Neural progenitor cell (in vitro differentiated cells): ENCODE measurements around the gene RGS7. TPM values are rescaled to one million over a fixed set of nuclear protein-coding genes. Genes with fewer than 3 reads are reported as not detected.

Experiments used
- DNase-seq: peaks from one replicate; pipeline ENCODE4 v3.0.0-alpha.2; 2016; ENCODE audit warnings: low spot score
- H2AFZ ChIP-seq: fragments of 200-600 bp; sonication (generic); replicated peaks from 2 replicates; pipeline ENCODE4 v1.6.1; 2016; ENCODE audit warnings: antibody characterized with exemption
- H3F3A ChIP-seq: fragments of 200-600 bp; sonication (generic); 2 replicates; pipeline ENCODE4 v1.6.1; 2016; ENCODE audit warnings: antibody characterized with exemption, low read depth
- H3K27ac ChIP-seq: fragments of 200-600 bp; sonication (generic); 2 replicates; pipeline ENCODE4 v1.5.1; 2016; ENCODE audit warnings: mild to moderate bottlenecking
- H3K27me3 ChIP-seq: fragments of 200-600 bp; sonication (generic); 2 replicates; pipeline ENCODE4 v1.6.1; 2016; ENCODE audit warnings: mild to moderate bottlenecking, moderate library complexity
- H3K36me3 ChIP-seq: fragments of 200-600 bp; sonication (generic); 2 replicates; pipeline ENCODE4 v1.5.1; 2016
- H3K4me1 ChIP-seq: fragments of 200-600 bp; sonication (generic); 2 replicates; pipeline ENCODE4 v1.6.1; 2016; ENCODE audit warnings: mixed run types
- H3K4me2 ChIP-seq: fragments of 200-600 bp; sonication (generic); 2 replicates; pipeline ENCODE4 v1.6.1; 2016
- H3K4me3 ChIP-seq: fragments of 200-600 bp; sonication (generic); 2 replicates; pipeline ENCODE4 v1.5.1; 2016
- H3K79me2 ChIP-seq: fragments of 200-600 bp; sonication (generic); 2 replicates; pipeline ENCODE4 v1.6.1; 2016; ENCODE audit warnings: low read depth
- H3K9ac ChIP-seq: fragments of 200-600 bp; sonication (generic); 2 replicates; pipeline ENCODE4 v1.6.1; 2016
- H3K9me3 ChIP-seq: fragments of 200-600 bp; sonication (generic); 2 replicates; pipeline ENCODE4 v1.5.1; 2016; ENCODE audit warnings: low read depth
- H4K20me1 ChIP-seq: fragments of 200-600 bp; sonication (generic); 2 replicates; pipeline ENCODE4 v1.6.1; 2016; ENCODE audit warnings: low read depth
- H3K27ac Mint-ChIP-seq: 3 replicates; pipeline ENCODE4 v1.8.0; 2021; ENCODE audit warnings: mixed read lengths
- H3K27me3 Mint-ChIP-seq: 2 replicates; pipeline ENCODE4 v1.8.0; 2022; ENCODE audit warnings: low read depth, mild to moderate bottlenecking, inconsistent platforms, moderate library complexity, mixed read lengths; ENCODE audit not compliant: insufficient read depth
- H3K36me3 Mint-ChIP-seq: 3 replicates; pipeline ENCODE4 v1.8.0; 2021; ENCODE audit warnings: mixed read lengths
- H3K4me1 Mint-ChIP-seq: 3 replicates; pipeline ENCODE4 v1.8.0; 2021; ENCODE audit warnings: mixed read lengths
- H3K4me3 Mint-ChIP-seq: 3 replicates; pipeline ENCODE4 v1.8.0; 2021; ENCODE audit warnings: mild to moderate bottlenecking, moderate library complexity, mixed read lengths
- H3K9me3 Mint-ChIP-seq: 3 replicates; pipeline ENCODE4 v1.8.0; 2020; ENCODE audit warnings: mixed read lengths
- CTCF ChIP-seq: fragments of 200-600 bp; sonication (generic); IDR thresholded peaks from 2 replicates; pipeline ENCODE4 v1.5.1; 2017; ENCODE audit warnings: antibody characterized with exemption, mild to moderate bottlenecking
- EZH2 ChIP-seq: fragments of 200-600 bp; sonication (generic); IDR thresholded peaks from 2 replicates; pipeline ENCODE4 v1.6.1; 2017; ENCODE audit warnings: antibody characterized with exemption, mild to moderate bottlenecking, moderate library complexity
- EZH2phosphoT487 ChIP-seq: fragments of 200-600 bp; sonication (generic); IDR thresholded peaks from 2 replicates; pipeline ENCODE4 v1.6.1; 2017; ENCODE audit warnings: antibody characterized with exemption
- total RNA-seq: library from RNA; depleted of rRNA; stranded (reverse); fragments of >200 nt; gene quantifications from 2 replicates; pipeline ENCODE4 v1.2.3, GENCODE V29; 2015; ENCODE audit warnings: low replicate concordance

The RGS7 gene
- total RNA-seq, 1 donor from 2014 or later, result not detected

DNA sequence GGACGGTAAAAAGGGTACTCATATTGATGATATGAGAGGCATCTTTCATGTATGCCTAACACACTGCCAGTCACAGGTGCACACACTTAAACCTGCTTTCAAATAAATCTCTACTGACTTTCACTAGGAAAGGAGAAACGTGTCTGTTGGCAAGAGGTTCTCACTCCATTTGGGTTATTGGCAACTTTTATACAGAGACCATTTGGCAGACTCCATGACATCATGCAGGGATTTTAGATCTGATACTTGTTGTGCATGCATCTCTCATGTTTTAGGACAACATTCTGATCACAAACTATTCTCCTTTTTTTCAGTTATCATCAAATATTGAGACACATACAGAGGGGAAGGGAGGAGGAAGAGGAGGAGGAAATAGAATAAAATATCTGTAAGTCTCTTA, 31.5 kb downstream of the RGS7 start:
- Histone ChIP-seq H4K20me1 (peaks cover 14% of the 10 kb centered on the region), H3K9me3 (no peaks in the 10 kb centered on the region), H3K4me2 (no peak overlapping the region), H2AFZ (no peak overlapping the region), H3K79me2 (no peaks in the 10 kb centered on the region), H3K27ac (no peak overlapping the region), H3F3A (no peaks in the 10 kb centered on the region), H3K36me3 (no peaks in the 10 kb centered on the region), H3K9ac (no peak overlapping the region), H3K27me3 (no peaks in the 10 kb centered on the region), H3K4me3 (no peak overlapping the region), H3K4me1 (no peaks in the 10 kb centered on the region)
- Mint-ChIP-seq H3K4me3 (no peak overlapping the region), H3K36me3 (no peaks in the 10 kb centered on the region), H3K27ac (no peak overlapping the region), H3K27me3 (no peaks in the 10 kb centered on the region), H3K4me1 (no peaks in the 10 kb centered on the region), H3K9me3 (no peaks in the 10 kb centered on the region)
- no peak for DNase-seq
- no peak for TF ChIP-seq EZH2
- TF ChIP-seq CTCF, result no peak
- no peak for TF ChIP-seq EZH2phosphoT487

GRCh38 chr1:241323514-241324195, 33.4 kb downstream of the RGS7 start:
- H3K79me2 ChIP-seq, result no peaks in the 10 kb centered on the region
- TF ChIP-seq EZH2phosphoT487 (no peak), CTCF (no peak), EZH2 (no peak)

DNA sequence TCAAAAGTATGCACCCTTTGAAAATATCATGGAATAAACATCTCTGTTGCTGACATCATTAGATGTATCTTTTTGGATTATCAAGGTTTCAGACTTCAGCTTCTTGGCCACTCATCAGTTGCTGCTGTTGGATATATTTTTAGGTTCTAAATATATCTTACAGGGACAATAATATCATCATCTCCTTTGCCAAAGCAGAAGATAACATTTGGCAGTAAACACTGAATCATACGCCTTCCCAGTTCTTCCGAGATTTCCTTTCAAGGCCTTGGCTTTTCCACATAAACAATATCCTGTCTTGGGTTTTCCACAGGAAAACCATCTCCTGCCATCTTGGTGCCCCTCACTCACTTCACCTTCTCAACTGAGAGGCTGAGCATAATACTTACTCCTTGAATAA, 39.3 kb downstream of the RGS7 start:
- DNase-seq, result no peak
- Histone ChIP-seq H4K20me1 (no peaks in the 10 kb centered on the region), H3F3A (no peaks in the 10 kb centered on the region), H3K4me1 (no peaks in the 10 kb centered on the region), H3K9ac (no peak overlapping the region), H3K27me3 (no peaks in the 10 kb centered on the region), H2AFZ (no peak overlapping the region), H3K4me2 (no peak overlapping the region), H3K4me3 (no peak overlapping the region), H3K79me2 (no peaks in the 10 kb centered on the region), H3K27ac (no peak overlapping the region), H3K9me3 (no peaks in the 10 kb centered on the region), H3K36me3 (no peaks in the 10 kb centered on the region)
- H3K27ac Mint-ChIP-seq, result no peak overlapping the region
- H3K4me1 Mint-ChIP-seq, result no peaks in the 10 kb centered on the region
- H3K4me3 Mint-ChIP-seq, result no peak overlapping the region
- no peaks in the 10 kb centered on the region for H3K9me3 Mint-ChIP-seq
- no peaks in the 10 kb centered on the region for H3K36me3 Mint-ChIP-seq
- no peaks in the 10 kb centered on the region for H3K27me3 Mint-ChIP-seq
- no peak for TF ChIP-seq EZH2
- no peak for TF ChIP-seq EZH2phosphoT487
- no peak for TF ChIP-seq CTCF

More at GRCh38 chr1:241323514-241324195, 33.4 kb downstream of the RGS7 start:
- Histone ChIP-seq H3K9me3 (no peaks in the 10 kb centered on the region), H3K36me3 (no peaks in the 10 kb centered on the region), H3K27me3 (no peaks in the 10 kb centered on the region), H3K4me1 (no peaks in the 10 kb centered on the region), H3K27ac (no peak overlapping the region), H4K20me1 (peaks cover 14% of the 10 kb centered on the region), H3K9ac (no peak overlapping the region), H2AFZ (no peak overlapping the region), H3K4me3 (no peak overlapping the region), H3K4me2 (no peak overlapping the region), H3F3A (no peaks in the 10 kb centered on the region)
- peak; percentile 80 for DNase-seq
- no peaks in the 10 kb centered on the region for H3K36me3 Mint-ChIP-seq
- no peaks in the 10 kb centered on the region for H3K27me3 Mint-ChIP-seq
- no peak overlapping the region for H3K4me3 Mint-ChIP-seq
- H3K4me1 Mint-ChIP-seq, result no peaks in the 10 kb centered on the region
- no peaks in the 10 kb centered on the region for H3K9me3 Mint-ChIP-seq
- no peak overlapping the region for H3K27ac Mint-ChIP-seq
